ENCODE data around the gene PLA2G4D.

GRCh38 chr15:42128476-42128875, 34.1 kb upstream of the PLA2G4D start:
- no peak for TF ChIP-seq EP300 (conservative IDR thresholded peaks at IDR 0.05; ENCODE audit: poor library complexity, severe bottlenecking)
- no peak for TF ChIP-seq EZH2 (IDR thresholded peaks at IDR 0.05; ENCODE audit: borderline replicate concordance, insufficient read depth, low read length, poor library complexity, severe bottlenecking)
- no peak for TF ChIP-seq CTCF (IDR thresholded peaks at IDR 0.05; ENCODE audit: poor library complexity, severe bottlenecking)
- TF ChIP-seq MXI1 (conservative IDR thresholded peaks at IDR 0.05; ENCODE audit: poor library complexity, severe bottlenecking): no peak
- TF ChIP-seq POLR2AphosphoS5 (IDR thresholded peaks at IDR 0.05): no peak
- TF ChIP-seq TAF1 (IDR thresholded peaks at IDR 0.05; ENCODE audit: low read depth): no peak
